ENCODE data around the gene ARL5B.

Gene ARL5B

GRCh38 chr10:18659819-18660535, 746 bp downstream of the ARL5B start:
- DNase-seq, result peak; percentile 10

- DNase-seq, result no peak
Measured at GRCh38 chr10:18660816-18661431, 1.7 kb downstream of the ARL5B start.

GRCh38 chr10:18664841-18665478, 5.7 kb downstream of the ARL5B start:
- DNase-seq, result no peak

GRCh38 chr10:18665815-18666558, 6.8 kb downstream of the ARL5B start:
- no peak for DNase-seq

GRCh38 chr10:18666810-18667209, 7.6 kb downstream of the ARL5B start:
- DNase-seq, result no peak

- no peak for DNase-seq
Measured at GRCh38 chr10:18668026-18668425, 8.8 kb downstream of the ARL5B start.

GRCh38 chr10:18675086-18675801, 16.0 kb downstream of the ARL5B start:
- DNase-seq, result no peak

- no peak for DNase-seq
Measured at GRCh38 chr10:18680754-18681153, 21.5 kb downstream of the ARL5B start.

- DNase-seq, result no peak
Measured at GRCh38 chr10:18681366-18681765, 22.1 kb downstream of the ARL5B start.

GRCh38 chr10:18681971-18682411, 22.8 kb downstream of the ARL5B start:
- no peak for DNase-seq

GRCh38 chr10:18683427-18683826, 24.2 kb downstream of the ARL5B start:
- no peak for DNase-seq

GRCh38 chr10:18684416-18684815, 25.2 kb downstream of the ARL5B start:
- no peak for DNase-seq

GRCh38 chr10:18684953-18685352, 25.7 kb downstream of the ARL5B start:
- no peak for DNase-seq

GRCh38 chr10:18685555-18685954, 26.3 kb downstream of the ARL5B start:
- no peak for DNase-seq

GRCh38 chr10:18687195-18687594, 28.0 kb downstream of the ARL5B start:
- DNase-seq, result no peak

- DNase-seq, result no peak
Measured at GRCh38 chr10:18687706-18688105, 28.5 kb downstream of the ARL5B start.

GRCh38 chr10:18689498-18689897, 30.3 kb downstream of the ARL5B start:
- no peak for DNase-seq

- DNase-seq, result no peak
Measured at GRCh38 chr10:18690541-18690940, 31.3 kb downstream of the ARL5B start.

GRCh38 chr10:18699849-18700840, 40.9 kb downstream of the ARL5B start:
- no peak for DNase-seq

- no peak for DNase-seq
Measured at GRCh38 chr10:18703521-18703920, 44.3 kb downstream of the ARL5B start.

- no peak for DNase-seq
Measured at GRCh38 chr10:18710201-18710653, 51.0 kb downstream of the ARL5B start.
